Cerebellar nuclear complex (tissue), 1 donor: ENCODE data around the gene KANK2.

Experiments used
- DNase-seq, 2 experiments: peaks; one replicate each; lab custom pipeline; 2025; lab: John Stamatoyannopoulos, UW

KANK2 gene

DNA sequence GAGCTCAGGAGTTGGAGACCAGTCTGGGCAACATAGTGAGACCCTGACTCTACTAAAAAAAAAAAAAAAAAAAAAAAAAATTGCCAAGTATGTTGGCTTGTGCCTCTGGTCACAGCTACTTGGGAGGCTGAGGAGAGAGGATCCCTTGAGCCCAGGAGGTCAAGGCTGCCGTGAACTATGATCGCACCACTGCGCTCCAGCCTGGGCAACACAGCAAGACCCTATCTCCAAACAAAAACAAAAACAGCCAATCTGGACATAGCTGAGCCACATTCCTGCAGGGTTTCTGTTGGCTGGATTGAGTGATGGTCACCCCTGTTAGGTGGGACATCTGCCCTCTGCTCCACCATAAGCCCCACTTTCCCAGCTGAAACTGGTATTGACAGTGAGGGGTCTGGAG is 28.5 kb upstream of the KANK2 start:
- no peak for DNase-seq

DNA sequence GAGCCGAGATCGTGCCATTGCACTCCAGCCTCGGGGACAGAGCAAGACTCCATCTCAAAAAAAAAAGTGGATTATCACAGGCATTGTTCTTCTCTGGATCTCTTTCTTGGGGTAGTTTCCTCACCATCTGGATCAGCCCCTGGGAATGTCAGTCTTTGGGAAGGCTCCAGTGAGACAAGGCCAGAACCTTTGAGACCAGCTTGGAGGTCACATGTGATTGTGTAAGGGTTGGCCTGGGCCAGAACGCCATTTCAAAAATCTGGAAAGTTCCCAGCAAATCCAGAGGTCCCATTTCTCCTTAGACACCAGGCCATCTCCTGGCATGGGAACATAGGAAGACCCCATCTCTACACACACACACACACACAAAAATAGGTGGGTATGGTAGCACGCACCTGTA is 27.8 kb upstream of the KANK2 start:
- DNase-seq: no peak

- DNase-seq: no peak
Observed at GRCh38 chr19:11224429-11224828, 27.1 kb upstream of the KANK2 start.

GRCh38 chr19:11223200-11223599 is 25.9 kb upstream of the KANK2 start:
- DNase-seq: no peak

DNA sequence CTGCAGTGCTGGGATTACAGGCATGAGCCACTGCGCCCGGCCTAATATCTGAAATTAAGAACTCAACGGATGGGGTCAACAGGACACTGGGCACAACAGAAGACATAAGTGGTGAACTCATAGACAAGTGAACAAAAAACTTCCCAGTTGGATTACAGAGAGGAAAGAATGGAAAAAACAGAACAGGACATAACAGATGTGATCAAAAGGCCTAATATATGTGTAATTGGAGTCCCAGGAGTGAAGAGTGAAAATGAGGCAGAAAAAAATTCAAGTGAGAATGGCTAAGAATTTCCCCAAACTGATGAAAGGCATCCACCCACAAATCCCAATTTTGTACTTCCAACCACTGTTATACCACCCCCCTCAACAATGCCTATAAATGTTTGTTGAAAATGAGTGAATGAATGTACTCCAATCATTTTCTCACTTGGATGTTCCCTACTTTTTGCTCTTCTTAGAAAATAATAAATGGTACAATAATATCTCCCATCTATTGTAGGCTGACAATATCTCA is 23.8 kb upstream of the KANK2 start:
- no peak for DNase-seq

DNA sequence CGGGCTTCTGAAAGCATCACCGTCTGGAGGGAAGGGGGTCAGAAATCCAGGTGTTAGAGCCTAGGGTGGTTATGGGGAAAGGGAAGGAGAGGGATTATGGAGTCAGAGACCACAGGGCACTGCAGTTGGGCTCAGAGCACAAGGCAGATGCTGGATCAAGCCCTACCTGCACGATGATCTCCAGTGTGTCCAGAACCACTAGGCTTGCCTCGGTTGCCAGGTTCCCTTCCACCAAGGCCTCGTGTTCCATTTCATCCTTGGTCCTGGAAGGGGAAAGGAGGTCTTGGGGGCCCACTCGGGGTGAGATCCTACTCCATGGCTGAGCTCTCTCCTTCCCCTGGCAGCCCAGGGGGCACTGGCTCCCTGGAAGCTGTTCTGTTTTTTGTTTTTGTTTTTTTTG is 17.0 kb upstream of the KANK2 start:
- DNase-seq: no peak

DNA sequence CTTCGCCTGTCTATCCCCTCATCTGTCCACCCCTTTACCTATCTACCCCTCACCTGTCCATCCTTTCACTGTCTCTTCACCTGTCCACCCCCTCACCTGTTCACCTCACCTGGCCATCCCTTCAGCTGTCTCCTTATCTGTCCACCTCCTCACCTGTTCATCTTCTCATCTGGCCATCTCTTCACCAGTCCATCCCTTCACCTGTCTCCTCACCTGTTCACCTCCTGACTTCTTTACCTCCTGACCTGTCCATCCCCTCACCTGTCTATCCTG is 13.2 kb upstream of the KANK2 start:
- DNase-seq: no peak

GRCh38 chr19:11209839-11210655 is 12.7 kb upstream of the KANK2 start:
- no peak for DNase-seq

DNA sequence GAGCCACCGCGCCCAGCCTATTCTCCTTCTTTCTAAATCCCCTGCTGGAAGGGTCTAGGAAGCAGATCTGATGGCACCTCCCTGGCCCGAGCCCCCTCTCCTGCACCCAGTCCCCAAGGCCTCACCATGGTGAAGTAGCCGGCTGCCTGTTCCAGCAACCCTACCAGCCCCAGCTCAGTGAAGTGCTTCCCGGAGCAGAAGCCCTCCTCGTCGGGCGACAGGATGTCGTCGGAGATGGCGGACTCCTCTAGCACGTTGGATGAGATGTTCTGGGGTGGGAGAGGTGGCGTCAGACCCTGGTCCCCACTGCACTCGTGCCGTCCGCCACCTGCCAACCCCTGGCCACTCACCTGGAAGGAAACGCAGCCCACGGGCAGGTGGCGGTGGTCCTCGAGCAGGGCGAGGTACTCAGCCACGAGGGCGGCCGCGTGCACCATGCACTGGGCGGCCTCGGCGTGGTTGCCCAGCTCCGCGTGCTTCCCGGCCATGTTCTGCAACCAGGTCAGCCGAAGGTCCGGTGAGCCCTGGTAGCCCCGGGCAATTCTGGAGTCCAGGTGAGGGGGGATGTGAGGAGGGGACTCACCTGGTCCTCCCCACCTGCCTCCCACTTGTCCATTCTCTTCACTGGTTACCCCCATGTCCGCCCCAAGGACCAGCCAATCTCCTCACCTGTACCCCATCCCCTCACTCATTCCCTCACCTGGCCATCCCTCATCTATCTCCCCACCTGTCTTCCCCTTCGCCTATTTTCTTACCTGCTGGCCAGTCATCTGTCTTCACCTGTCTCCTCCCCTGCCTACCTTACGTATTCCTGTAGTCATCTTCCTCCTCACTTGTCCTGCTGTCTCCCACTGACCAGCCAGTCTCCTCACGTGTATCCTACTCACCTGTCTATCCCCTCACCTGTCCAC is 11.5 kb upstream of the KANK2 start:
- no peak for DNase-seq

DNA sequence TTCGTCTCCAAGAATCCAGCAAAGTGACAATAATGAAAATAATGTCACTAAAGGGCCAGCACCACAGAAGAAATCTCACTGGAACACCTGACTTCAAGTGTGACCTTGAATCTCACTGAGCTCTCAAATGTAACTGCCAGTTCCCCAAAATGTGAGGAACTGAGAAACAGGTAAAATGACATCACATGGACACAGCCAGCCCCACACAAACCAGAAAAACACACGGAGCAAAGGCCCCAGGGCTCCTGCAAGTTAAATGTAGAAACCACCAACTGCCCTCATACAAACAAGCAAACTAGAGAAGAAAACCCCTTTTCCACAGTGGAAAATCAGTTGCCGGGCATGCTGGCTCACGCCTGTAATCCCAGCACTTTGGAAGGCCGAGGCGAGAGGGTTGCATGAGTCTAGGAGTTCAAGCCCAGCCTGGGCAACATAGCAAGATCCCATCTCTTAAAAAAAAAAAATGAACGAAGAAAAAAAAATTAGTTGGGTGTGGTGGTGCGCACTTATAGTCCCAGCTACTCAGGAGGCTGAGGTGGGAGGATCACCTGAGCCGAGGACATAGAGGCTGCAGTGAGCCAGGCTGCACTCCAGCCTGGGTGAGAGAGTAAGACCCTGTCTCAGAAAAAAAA is 8.7 kb upstream of the KANK2 start:
- no peak for DNase-seq

DNA sequence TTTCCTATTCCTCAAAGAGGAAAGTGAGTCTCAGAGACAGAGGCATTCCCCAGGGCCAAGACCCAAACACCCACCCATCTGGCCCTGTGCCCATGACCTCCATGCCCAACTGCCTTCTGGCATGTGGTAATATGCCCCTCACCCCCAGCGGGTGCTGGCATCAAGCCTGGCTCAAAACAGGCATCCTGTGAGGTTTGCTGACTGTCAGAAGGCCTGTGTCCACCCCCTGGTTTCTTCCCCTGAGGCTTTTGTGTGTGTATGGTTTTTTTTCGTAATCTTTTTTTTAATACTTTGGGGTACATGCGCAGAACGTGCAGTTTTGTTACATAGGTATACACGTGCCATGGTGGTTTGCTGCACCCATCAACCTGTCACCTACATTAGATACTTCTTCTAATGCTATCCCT is 7.6 kb upstream of the KANK2 start:
- DNase-seq: no peak

- DNase-seq: no peak
Observed at GRCh38 chr19:11204076-11204602, 6.8 kb upstream of the KANK2 start.

DNA sequence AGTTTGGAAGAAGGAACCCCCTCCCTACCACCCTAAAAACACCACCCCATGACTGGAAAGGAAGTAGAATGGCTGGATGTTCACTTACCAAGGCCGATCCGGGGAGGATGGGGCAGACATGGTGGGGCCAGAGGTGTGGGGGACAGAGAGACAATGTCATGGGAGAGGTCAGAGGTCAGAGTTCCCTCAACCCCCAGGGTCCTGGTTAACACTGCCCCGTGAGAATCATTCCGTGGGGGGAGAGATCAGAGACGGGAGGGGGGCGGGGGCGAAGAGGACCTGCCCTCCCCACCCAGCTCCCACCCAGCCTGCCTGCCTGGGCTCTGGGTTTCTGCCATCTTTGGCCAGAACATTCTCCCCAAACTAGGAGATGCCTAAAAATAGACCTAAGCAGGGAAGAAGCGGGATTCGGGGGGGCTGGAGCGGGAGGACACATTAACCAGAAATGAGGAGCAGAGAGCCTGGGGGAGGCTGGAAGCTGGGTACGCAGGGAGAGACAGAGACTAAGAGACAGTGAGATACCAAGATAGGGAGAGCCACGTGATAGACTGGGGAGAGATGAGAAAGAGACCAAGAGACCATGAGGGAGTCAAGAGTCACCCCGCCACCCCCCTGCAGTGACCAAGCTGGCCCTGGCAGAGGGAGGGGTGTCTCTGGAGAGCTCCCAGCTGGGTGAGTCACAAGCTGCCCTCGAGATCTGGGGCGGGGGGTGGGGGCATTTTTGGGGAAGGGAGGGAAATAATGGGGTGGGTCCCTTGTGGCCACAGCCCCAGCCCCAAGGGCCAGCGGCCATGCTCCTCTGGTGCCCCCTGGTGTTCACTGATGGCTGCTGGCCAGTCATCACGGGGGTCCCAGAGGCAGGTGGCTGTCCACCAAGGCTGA is 6.1 kb upstream of the KANK2 start:
- no peak for DNase-seq

DNA sequence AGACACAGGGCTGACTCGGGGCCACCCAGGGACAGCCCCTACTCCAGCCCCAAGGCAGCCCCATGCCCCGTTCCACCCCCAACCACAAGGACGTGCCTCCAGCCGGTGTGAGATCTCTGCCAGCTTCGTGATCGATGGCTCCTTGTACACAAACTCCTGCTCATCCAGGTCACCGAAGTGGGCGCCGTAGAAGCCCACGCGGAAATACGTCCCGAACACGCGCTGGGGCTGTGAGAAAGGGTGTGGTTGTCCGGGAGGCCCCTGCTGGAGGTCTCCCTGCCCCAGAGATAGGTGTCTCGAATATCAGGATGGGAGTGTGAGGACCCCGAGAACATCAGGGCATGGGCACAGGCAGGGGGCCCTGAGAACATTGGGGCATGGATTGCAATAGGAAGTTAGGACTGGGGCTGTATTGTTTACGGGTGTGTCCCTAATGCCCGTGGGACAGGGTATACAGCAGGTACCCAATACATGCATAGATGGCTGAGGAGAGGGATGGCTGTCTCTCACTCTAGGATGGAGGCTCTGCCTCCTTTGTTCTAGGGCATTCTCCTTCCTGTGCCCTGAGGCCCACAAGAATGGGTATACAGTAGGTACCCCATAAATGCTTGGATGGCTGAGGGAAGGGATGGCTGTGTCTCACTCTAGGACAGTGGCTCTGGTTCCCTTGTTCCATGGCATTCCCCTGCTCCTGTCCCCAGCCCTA is 5.3 kb upstream of the KANK2 start:
- DNase-seq: no peak

DNA sequence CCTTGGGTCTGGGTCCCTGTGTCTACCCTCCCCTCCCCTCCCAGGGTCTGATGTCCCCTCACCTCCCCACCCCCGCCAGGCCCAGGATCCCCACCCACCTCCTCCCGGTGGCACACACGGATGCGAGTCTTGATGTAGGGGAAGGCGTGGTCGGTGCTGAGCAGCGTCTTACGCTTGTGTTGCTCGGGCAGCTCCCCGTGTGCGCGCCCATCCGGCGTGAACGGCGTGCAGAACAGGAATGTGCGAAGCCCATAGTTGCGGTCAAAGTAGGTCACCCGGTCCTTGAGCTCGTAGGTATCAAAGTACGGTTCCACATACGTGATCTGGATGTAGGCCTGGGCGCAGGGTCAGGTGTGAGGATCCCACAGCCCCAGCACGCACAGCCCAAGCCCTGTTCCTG is 4.4 kb upstream of the KANK2 start:
- no peak for DNase-seq

DNA sequence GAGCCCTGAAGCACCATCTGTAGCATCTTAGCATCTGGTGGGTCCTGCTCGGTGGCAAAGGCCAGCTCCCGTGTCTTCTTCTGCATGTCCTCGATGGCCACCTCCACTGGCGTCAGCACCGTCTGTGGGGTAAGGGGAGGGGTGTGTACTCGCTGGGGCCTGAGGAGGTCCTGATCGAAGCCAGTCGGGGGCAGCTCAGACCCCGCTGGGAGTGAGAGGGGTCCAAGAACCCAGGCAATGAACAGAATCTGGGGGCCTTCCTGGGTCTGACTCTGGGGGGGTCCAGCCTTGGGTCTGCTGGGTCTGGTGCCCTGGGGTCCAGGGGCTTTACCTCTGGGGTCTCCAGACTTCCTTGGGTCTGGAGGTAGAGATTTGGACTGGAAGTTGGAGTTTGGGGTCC is 3.6 kb upstream of the KANK2 start:
- DNase-seq: no peak

- no peak for DNase-seq
Observed at GRCh38 chr19:11200015-11200574, 2.8 kb upstream of the KANK2 start.

DNA sequence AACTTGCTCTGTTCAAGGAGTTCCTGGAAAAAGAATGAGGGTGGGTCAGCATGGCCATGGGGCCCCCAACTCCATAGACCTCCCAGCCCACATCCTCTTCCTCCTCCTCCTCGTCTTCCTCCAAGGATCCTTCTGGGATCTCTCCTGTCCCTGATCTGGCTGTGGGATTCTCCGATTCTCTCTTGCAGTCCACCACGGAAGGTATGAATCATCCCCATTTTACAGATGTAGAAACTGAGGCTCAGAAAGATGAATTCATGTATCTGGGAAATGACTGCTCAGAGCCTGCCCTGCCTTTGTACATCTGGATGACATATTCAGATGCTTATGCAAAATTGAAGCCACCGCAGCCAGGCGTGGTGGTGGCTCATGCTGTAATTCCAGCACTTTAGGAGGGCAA is 2.2 kb upstream of the KANK2 start:
- DNase-seq: no peak

- no peak for DNase-seq
Observed at GRCh38 chr19:11198769-11199424, 1.6 kb upstream of the KANK2 start.

GRCh38 chr19:11198175-11198534 is 810 bp upstream of the KANK2 start:
- no peak for DNase-seq
